PC-9 (cell line): ENCODE measurements around the gene YWHAB.

Source experiments
- EZH2 ChIP-seq: fragments of 200-600 bp; sonication (generic); IDR thresholded peaks from 2 replicates; pipeline ENCODE4 v1.8.0; 2017; ENCODE audit warnings: antibody characterized with exemption, low read depth
- TF ChIP-seq, protein P1 (sequence below): fragments of 200-600 bp; sonication (generic); conservative IDR thresholded peaks from 2 replicates; pipeline ENCODE4 v1.6.1; 2017; ENCODE audit warnings: mixed run types, antibody characterized with exemption, mild to moderate bottlenecking, moderate library complexity

DNA sequence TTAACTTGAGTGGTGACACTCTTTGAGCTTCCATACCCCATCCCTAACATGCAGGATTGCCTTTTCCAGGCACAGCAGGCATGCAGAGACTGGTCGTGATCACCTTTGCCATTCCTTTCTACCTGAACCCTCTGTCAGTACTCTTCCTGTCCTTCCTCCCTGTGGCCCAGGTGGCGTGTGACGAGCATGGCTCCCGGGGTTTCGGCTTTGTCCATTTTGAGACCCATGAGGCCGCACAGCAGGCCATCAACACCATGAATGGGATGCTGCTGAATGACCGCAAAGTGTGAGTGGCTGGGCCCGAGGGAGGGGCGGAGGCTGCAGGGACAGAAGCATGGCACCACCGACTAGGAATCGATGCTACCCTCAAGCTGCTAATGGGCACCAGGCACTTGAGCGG, 31.1 kb downstream of the YWHAB start:
- TF ChIP-seq, protein P1, sequence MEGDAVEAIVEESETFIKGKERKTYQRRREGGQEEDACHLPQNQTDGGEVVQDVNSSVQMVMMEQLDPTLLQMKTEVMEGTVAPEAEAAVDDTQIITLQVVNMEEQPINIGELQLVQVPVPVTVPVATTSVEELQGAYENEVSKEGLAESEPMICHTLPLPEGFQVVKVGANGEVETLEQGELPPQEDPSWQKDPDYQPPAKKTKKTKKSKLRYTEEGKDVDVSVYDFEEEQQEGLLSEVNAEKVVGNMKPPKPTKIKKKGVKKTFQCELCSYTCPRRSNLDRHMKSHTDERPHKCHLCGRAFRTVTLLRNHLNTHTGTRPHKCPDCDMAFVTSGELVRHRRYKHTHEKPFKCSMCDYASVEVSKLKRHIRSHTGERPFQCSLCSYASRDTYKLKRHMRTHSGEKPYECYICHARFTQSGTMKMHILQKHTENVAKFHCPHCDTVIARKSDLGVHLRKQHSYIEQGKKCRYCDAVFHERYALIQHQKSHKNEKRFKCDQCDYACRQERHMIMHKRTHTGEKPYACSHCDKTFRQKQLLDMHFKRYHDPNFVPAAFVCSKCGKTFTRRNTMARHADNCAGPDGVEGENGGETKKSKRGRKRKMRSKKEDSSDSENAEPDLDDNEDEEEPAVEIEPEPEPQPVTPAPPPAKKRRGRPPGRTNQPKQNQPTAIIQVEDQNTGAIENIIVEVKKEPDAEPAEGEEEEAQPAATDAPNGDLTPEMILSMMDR, result no peak
- no peak for TF ChIP-seq EZH2
